Mesenchymal stem cell (in vitro differentiated cells and primary cell): Measurements from ENCODE around the gene PLCXD1.

Experiments used
- DNase-seq: peaks from one replicate; pipeline ENCODE4 v3.0.0-alpha.2; 2013
- H2AFZ ChIP-seq: one replicate; pipeline ENCODE4 v1.6.1; 2013; ENCODE audit warnings: low read depth, mild to moderate bottlenecking, control low read depth, inconsistent platforms, low read length, moderate library complexity
- H2AK5ac ChIP-seq: 2 replicates; pipeline ENCODE4 v1.6.1; 2013; ENCODE audit warnings: low read length, moderate library complexity, mild to moderate bottlenecking, inconsistent platforms; ENCODE audit not compliant: severe bottlenecking
- H2BK120ac ChIP-seq: one replicate; pipeline ENCODE4 v1.6.1; 2013; ENCODE audit warnings: low read depth, mild to moderate bottlenecking, inconsistent platforms, low read length, moderate library complexity
- H2BK12ac ChIP-seq, 2 experiments: one replicate each; pipeline ENCODE4 v1.6.1; 2013; ENCODE audit warnings: inconsistent platforms in 2 of 2, low read length in 2 of 2, mild to moderate bottlenecking in 2 of 2, moderate library complexity in 2 of 2, control low read depth in 1 of 2
- H2BK15ac ChIP-seq: one replicate; pipeline ENCODE4 v1.6.1; 2013; ENCODE audit warnings: mild to moderate bottlenecking, low read depth, inconsistent platforms; ENCODE audit not compliant: poor library complexity, severe bottlenecking
- H2BK5ac ChIP-seq: 2 replicates; pipeline ENCODE4 v1.6.1; 2013; ENCODE audit warnings: low read depth, mild to moderate bottlenecking, low read length, control low read depth, inconsistent platforms; ENCODE audit not compliant: poor library complexity, severe bottlenecking
- H3K14ac ChIP-seq, 2 experiments: one replicate each; pipeline ENCODE4 v1.6.1; 2013; ENCODE audit warnings: inconsistent platforms in 2 of 2, low read length in 2 of 2, control low read depth in 1 of 2, mild to moderate bottlenecking in 1 of 2, moderate library complexity in 1 of 2
- H3K18ac ChIP-seq, 2 experiments: one replicate each; pipeline ENCODE4 v1.6.1; 2013; ENCODE audit warnings: inconsistent platforms in 2 of 2, low read length in 2 of 2, control low read depth in 1 of 2, low read depth in 1 of 2, mild to moderate bottlenecking in 1 of 2
- H3K23ac ChIP-seq, 2 experiments: one replicate each; pipeline ENCODE4 v1.6.1; 2013; ENCODE audit warnings: inconsistent platforms in 2 of 2, low read length in 2 of 2, mild to moderate bottlenecking in 2 of 2, moderate library complexity in 2 of 2, control low read depth in 1 of 2
- H3K27ac ChIP-seq: 2 replicates; pipeline ENCODE4 v1.5.1; 2013; ENCODE audit warnings: mild to moderate bottlenecking, moderate library complexity, low read length, control low read depth, inconsistent platforms; ENCODE audit not compliant: poor library complexity, severe bottlenecking
- H3K27me3 ChIP-seq, 2 experiments: 2 replicates each; pipeline versions ENCODE4 v1.6.1 to v1.7.0; 2013; ENCODE audit warnings: low read length in 2 of 2, mild to moderate bottlenecking in 2 of 2, moderate library complexity in 2 of 2, control low read depth in 1 of 2, inconsistent platforms in 1 of 2; ENCODE audit not compliant: control insufficient read depth in 1 of 2, insufficient read depth in 1 of 2
- H3K36me3 ChIP-seq, 2 experiments: 2 replicates each; pipeline versions ENCODE4 v1.6.1 to v1.7.0; 2013; ENCODE audit warnings: low read length in 2 of 2, control low read depth in 1 of 2, inconsistent platforms in 1 of 2, low read depth in 1 of 2, mild to moderate bottlenecking in 1 of 2; ENCODE audit not compliant: insufficient read depth in 2 of 2, control insufficient read depth in 1 of 2
- H3K4ac ChIP-seq, 2 experiments: one replicate each; pipeline ENCODE4 v1.6.1; 2013; ENCODE audit warnings: inconsistent platforms in 2 of 2, low read length in 2 of 2, mild to moderate bottlenecking in 2 of 2, moderate library complexity in 2 of 2, control low read depth in 1 of 2, low read depth in 1 of 2
- H3K4me1 ChIP-seq: 2 replicates; pipeline ENCODE4 v1.6.1; 2013; ENCODE audit warnings: low read depth, low read length, control low read depth; ENCODE audit not compliant: control insufficient read depth, insufficient read depth
- H3K4me2 ChIP-seq: 2 replicates; pipeline ENCODE4 v1.6.1; 2013; ENCODE audit warnings: low read length, mild to moderate bottlenecking, inconsistent platforms; ENCODE audit not compliant: poor library complexity, severe bottlenecking
- H3K4me3 ChIP-seq, 2 experiments: 2 replicates each; pipeline versions ENCODE4 v1.5.1 to v1.7.0; 2013; ENCODE audit warnings: low read length in 2 of 2, mild to moderate bottlenecking in 2 of 2, control low read depth in 1 of 2, low read depth in 1 of 2; ENCODE audit not compliant: insufficient read depth in 1 of 2
- H3K79me1 ChIP-seq: replicated peaks from 2 replicates; pipeline ENCODE4 v1.6.1; 2013; ENCODE audit warnings: mild to moderate bottlenecking, control low read depth, low read length, inconsistent platforms; ENCODE audit not compliant: poor library complexity, severe bottlenecking
- H3K9ac ChIP-seq: 2 replicates; pipeline ENCODE4 v1.7.0; 2013; ENCODE audit warnings: mild to moderate bottlenecking, low read length, moderate library complexity
- H3K9me3 ChIP-seq: 2 replicates; pipeline ENCODE4 v1.7.0; 2013; ENCODE audit warnings: mild to moderate bottlenecking, low read length; ENCODE audit not compliant: control insufficient read depth
- H4K8ac ChIP-seq: one replicate; pipeline ENCODE4 v1.6.1; 2013; ENCODE audit warnings: inconsistent platforms, mild to moderate bottlenecking, low read length, moderate library complexity
- H4K91ac ChIP-seq: one replicate; pipeline ENCODE4 v1.6.1; 2013; ENCODE audit warnings: mild to moderate bottlenecking, low read length, inconsistent platforms
- WGBS: methylation state at CpG from one replicate; pipeline ENCODE4 v1.1.7; 2013; ENCODE audit warnings: mixed read lengths; 5-methylcytosine and 5-hydroxymethylcytosine counted together

The PLCXD1 gene

GRCh38 chrX:314781-315595, 33.8 kb downstream of the PLCXD1 start:
- no peak for DNase-seq
- H2AFZ ChIP-seq: no peak overlapping the region
- 92% methylated on average over 41 of the region's 51 CpGs for WGBS

DNA sequence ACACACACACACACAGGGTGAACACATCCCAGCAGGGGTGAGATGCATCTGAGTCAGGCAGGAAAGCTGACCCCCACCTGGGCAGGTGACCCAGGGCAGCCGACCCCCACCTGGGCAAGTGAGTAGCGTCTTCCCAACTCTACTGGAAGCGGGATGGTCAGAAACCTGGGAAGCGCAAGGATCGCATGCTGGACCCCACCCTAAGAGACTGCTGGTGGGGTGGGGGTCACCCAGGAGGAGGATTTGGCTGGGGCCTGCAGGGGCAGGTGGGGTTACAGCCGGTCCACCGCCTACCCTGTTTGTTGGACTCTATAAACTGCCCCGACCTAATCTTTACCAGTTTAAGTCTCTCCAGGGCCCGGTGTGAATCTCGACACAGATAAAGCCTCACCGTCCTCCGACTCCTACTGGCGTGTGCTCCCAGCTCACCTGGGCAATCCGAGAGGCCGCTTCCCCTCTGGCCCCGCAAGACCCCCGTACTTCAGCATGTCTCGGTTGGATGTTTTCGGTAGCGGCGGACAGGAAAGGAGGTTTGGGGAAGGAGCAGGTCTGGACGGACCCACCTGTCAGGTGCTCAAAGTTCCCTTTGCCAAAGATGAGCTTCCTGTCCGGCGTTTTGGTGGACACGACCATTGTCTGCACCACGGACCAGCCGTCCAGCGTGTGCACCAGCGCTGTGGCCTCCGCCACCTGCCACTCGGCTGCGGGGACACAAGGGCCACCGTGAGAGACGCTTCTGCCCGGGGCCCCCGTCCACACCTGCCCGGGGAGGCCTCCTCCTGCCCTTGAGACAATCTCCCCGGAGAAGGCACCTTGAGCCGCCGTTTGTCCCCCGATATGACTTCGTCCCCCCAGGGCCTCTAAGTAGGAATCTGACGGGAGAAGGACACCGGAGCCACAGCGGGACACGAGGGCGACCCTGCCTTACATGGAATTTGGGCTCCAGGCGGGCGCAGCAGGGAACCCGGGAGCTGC, 35.5 kb downstream of the PLCXD1 start:
- H3K14ac ChIP-seq: no peak overlapping the region
- H4K8ac ChIP-seq: no peak overlapping the region
- H3K4me1 ChIP-seq: peaks cover 18% of the 10 kb centered on the region
- peaks cover 36% of the 10 kb centered on the region for H3K79me1 ChIP-seq
- peak overlapping the region; percentile 33 for H2BK15ac ChIP-seq
- no peak overlapping the region for H3K4ac ChIP-seq
- H3K4me2 ChIP-seq: no peak overlapping the region
- H3K18ac ChIP-seq: no peak overlapping the region
- peaks cover 40 to 51% of the 10 kb centered on the region in 2 experiments for H3K36me3 ChIP-seq
- no peaks in the 10 kb centered on the region for H3K9me3 ChIP-seq
- H2BK120ac ChIP-seq: no peak overlapping the region
- H3K27me3 ChIP-seq: no peaks in the 10 kb centered on the region
- 97% methylated on average over 50 of the region's 50 CpGs for WGBS
- H3K9ac ChIP-seq: no peak overlapping the region
- H2AFZ ChIP-seq: no peak overlapping the region
- no peak overlapping the region for H3K23ac ChIP-seq
- no peak overlapping the region for H4K91ac ChIP-seq
- no peak overlapping the region for H2BK5ac ChIP-seq
- peak overlapping the region; percentile 53 for H2AK5ac ChIP-seq
- no peak overlapping the region for H2BK12ac ChIP-seq
- no peak overlapping the region for H3K27ac ChIP-seq
- no peak for DNase-seq
- no peak overlapping the region for H3K4me3 ChIP-seq

More at GRCh38 chrX:314781-315595, 33.8 kb downstream of the PLCXD1 start:
- no peak overlapping the region for H3K23ac ChIP-seq
- H3K4me2 ChIP-seq: no peak overlapping the region
- H2BK15ac ChIP-seq: no peak overlapping the region
- H4K91ac ChIP-seq: peak overlapping the region; percentile 35
- no peak overlapping the region for H2BK120ac ChIP-seq
- H3K18ac ChIP-seq: no peak overlapping the region
- no peaks in the 10 kb centered on the region for H3K9me3 ChIP-seq
- H3K27ac ChIP-seq: no peak overlapping the region
- H2BK12ac ChIP-seq: no peak overlapping the region
- H3K14ac ChIP-seq: no peak overlapping the region
- no peak overlapping the region for H3K4ac ChIP-seq
- peaks cover 33% of the 10 kb centered on the region for H3K79me1 ChIP-seq
- H3K4me1 ChIP-seq: peaks cover 9% of the 10 kb centered on the region
- H2BK5ac ChIP-seq: no peak overlapping the region
- H3K36me3 ChIP-seq: peaks cover 50 to 64% of the 10 kb centered on the region in 2 experiments
- H2AK5ac ChIP-seq: no peak overlapping the region
- no peak overlapping the region for H3K9ac ChIP-seq
- H4K8ac ChIP-seq: no peak overlapping the region
- no peaks in the 10 kb centered on the region for H3K27me3 ChIP-seq
- no peak overlapping the region for H3K4me3 ChIP-seq

- 8% methylated on average over 14 of the region's 28 CpGs for WGBS
- Histone ChIP-seq H2AFZ (no peak overlapping the region), H3K9ac (peak overlapping the region; percentile 36), H3K4me2 (peak overlapping the region; percentile 27), H2BK5ac (no peak overlapping the region), H4K91ac (no peak overlapping the region), H4K8ac (peak overlapping the region; percentile 69), H3K27me3 (no peaks in the 10 kb centered on the region), H2BK120ac (no peak overlapping the region), H2BK15ac (no peak overlapping the region), H2BK12ac (no peak overlapping the region), H3K4me3 (peak overlapping the region; percentile 34 to 81), H3K14ac (no peak overlapping the region), H3K36me3 (peaks cover 31 to 42% of the 10 kb centered on the region in 2 experiments), H3K18ac (peak overlapping the region in 1 of 2 experiments; percentile 50), H2AK5ac (no peak overlapping the region), H3K9me3 (no peaks in the 10 kb centered on the region), H3K79me1 (peaks cover 29% of the 10 kb centered on the region), H3K4me1 (peaks cover 18% of the 10 kb centered on the region), H3K27ac (no peak overlapping the region), H3K4ac (no peak overlapping the region), H3K23ac (no peak overlapping the region)
- no peak for DNase-seq
Observed at GRCh38 chrX:317424-318067, 36.4 kb downstream of the PLCXD1 start.
